ENCODE results near the gene TENM3.

GRCh38 chr4:182429896-182430295 lies 186.7 kb downstream of the TENM3 start:
- no peak for TF ChIP-seq CTCF (IDR thresholded peaks at IDR 0.05)
- TF ChIP-seq EP300 (IDR thresholded peaks at IDR 0.05; ENCODE audit: low read depth): no peak
- no peak for TF ChIP-seq POLR2A (IDR thresholded peaks at IDR 0.05)
- TF ChIP-seq POLR2AphosphoS5 (IDR thresholded peaks at IDR 0.05): no peak
